ENCODE results near the gene RNF157. TPM values are rescaled to one million over a fixed set of nuclear protein-coding genes. Genes with fewer than 3 reads are reported as not detected.

The RNF157 gene
- total RNA-seq, 1 donor from 2014 or later = 3.1 TPM

DNA sequence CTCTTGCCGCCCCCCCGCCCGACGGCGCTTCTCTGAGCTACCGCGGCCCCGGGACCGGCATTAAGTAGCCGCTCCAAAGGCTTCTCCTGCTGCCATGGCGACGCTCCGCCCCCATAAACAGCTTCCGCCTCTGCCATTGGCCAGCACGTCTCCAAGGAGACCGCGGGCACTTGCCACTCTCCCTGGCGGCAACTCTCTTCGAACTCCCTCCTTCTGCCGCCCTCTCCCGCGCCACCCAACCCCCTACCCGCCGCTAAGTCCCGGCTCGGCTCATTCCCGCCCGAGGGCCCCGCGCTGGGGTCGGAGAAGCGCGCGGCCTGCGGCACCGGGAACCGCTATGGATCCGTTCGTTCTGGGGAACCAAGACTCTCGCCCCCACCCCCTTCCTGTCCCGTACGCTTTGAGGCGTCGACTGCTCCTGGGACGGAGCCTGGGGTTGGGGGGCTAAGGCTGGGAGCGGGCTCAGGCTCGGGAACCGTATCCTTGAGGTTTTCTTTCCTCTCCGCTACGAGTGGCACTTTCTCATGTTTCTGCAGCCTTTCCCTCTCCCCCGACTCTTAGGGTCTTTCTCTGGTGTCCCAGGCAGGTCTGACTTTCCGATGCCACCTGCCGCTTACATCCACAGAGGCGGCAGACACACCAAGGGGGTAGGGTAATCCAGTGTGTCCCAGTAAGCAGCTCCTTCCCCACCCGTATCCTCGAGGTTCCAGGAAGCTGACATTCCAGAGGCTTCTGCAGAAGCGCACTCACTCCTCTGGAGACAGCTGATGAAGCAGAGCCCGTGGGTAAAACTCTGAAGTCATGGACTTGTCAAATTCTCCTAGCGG lies 98.9 kb downstream of the RNF157 start, which contains the start of gene FOXJ1:
Gene FOXJ1 (minus strand): TSS at position 34 of the 827 bp plus-strand sequence. CDS start 850 bp downstream, outside the sequence.
- Mint-ChIP-seq H3K27ac (peak within 1 kb of the TSS; percentile 61), H3K4me3 (peak within 1 kb of the TSS; percentile 80), H3K9me3 (no peaks in the 10 kb centered on the region), H3K4me1 (peaks cover 60% of the 10 kb centered on the region), H3K27me3 (peaks cover 10% of the 10 kb centered on the region), H3K36me3 (ENCODE audit: low read depth) (no peaks in the 10 kb centered on the region)
- ChIA-PET CTCF (interaction anchor here (0.7 to 2.3 kb wide), 5 partner anchors 17 to 138 kb away, joined by 3 to 14 read pairs (median 5); no protein-coding TSS in a partner anchor), POLR2A (interaction anchor here (0.7 to 4.1 kb wide), 7 partner anchors 18 to 134 kb away, joined by 3 to 21 read pairs (median 4); partner anchors contain the start of gene UBALD2)
- no peak for TF ChIP-seq CTCF (IDR thresholded peaks at IDR 0.05)
- DNase-seq (peak; percentile 91), ATAC-seq (ENCODE audit: low read depth) (peak; percentile 75)
- intact Hi-C loops (cut with micrococcal nuclease) = loop anchor here (1.0 to 2.0 kb wide), 4 partner anchors 21 to 312 kb away; partner anchors contain the start of gene UBE2O

GRCh38 chr17:76140661-76141211 lies 99.6 kb downstream of the RNF157 start:
- Mint-ChIP-seq H3K27ac (no peak overlapping the region), H3K4me1 (peaks cover 54% of the 10 kb centered on the region), H3K4me3 (peak overlapping the region; percentile 80), H3K9me3 (no peaks in the 10 kb centered on the region), H3K36me3 (ENCODE audit: low read depth) (no peaks in the 10 kb centered on the region), H3K27me3 (peaks cover 10% of the 10 kb centered on the region)
- DNase-seq (no peak), ATAC-seq (ENCODE audit: low read depth) (no peak)
- ChIA-PET POLR2A (interaction anchor here (0.7 to 4.1 kb wide), 7 partner anchors 106 to 135 kb away, joined by 3 to 21 read pairs (median 4); partner anchors contain the start of gene UBALD2), CTCF (interaction anchor here (0.7 to 2.3 kb wide), 5 partner anchors 16 to 139 kb away, joined by 3 to 14 read pairs (median 5); no protein-coding TSS in a partner anchor)
- TF ChIP-seq CTCF (IDR thresholded peaks at IDR 0.05) = no peak
- intact Hi-C loops (cut with micrococcal nuclease) = loop anchor here (1.0 to 2.0 kb wide), 6 partner anchors 20 to 313 kb away; partner anchors contain the start of gene UBE2O

- intact Hi-C loops (cut with micrococcal nuclease) = loop anchor here (1.0 to 2.0 kb wide), 4 partner anchors 19 to 139 kb away; no protein-coding TSS in a partner anchor
- Mint-ChIP-seq H3K9me3 (no peaks in the 10 kb centered on the region), H3K36me3 (ENCODE audit: low read depth) (no peaks in the 10 kb centered on the region), H3K27ac (no peak overlapping the region), H3K27me3 (peaks cover 12% of the 10 kb centered on the region), H3K4me3 (peak overlapping the region; percentile 80), H3K4me1 (peaks cover 47% of the 10 kb centered on the region)
- CTCF ChIA-PET = interaction anchor here (1.5 to 2.3 kb wide), 3 partner anchors 16 to 140 kb away, joined by 4 to 14 read pairs (median 5); no protein-coding TSS in a partner anchor
- DNase-seq (peak; percentile 53), ATAC-seq (ENCODE audit: low read depth) (peak; percentile 67)
- POLR2A ChIA-PET = interaction anchor here (0.7 to 4.1 kb wide), 6 partner anchors 123 to 136 kb away, joined by 3 to 21 read pairs (median 6); partner anchors contain the start of gene UBALD2
- no peak for TF ChIP-seq CTCF (IDR thresholded peaks at IDR 0.05)
These were observed 100.3 kb downstream of the RNF157 start for GRCh38 chr17:76139801-76140660.

GRCh38 chr17:76138896-76139752 lies 101.2 kb downstream of the RNF157 start:
- TF ChIP-seq CTCF (IDR thresholded peaks at IDR 0.05) = no peak
- Mint-ChIP-seq H3K27me3 (peaks cover 12% of the 10 kb centered on the region), H3K4me1 (peaks cover 40% of the 10 kb centered on the region), H3K27ac (no peak overlapping the region), H3K36me3 (ENCODE audit: low read depth) (no peaks in the 10 kb centered on the region), H3K9me3 (no peaks in the 10 kb centered on the region), H3K4me3 (peak overlapping the region; percentile 58)
- no peak for DNase-seq
- POLR2A ChIA-PET = interaction anchor here (1.4 kb wide), 1 partner anchor 133 kb away, joined by 3 read pairs; no protein-coding TSS in a partner anchor
- no peak for ATAC-seq (ENCODE audit: low read depth)
- intact Hi-C loops (cut with micrococcal nuclease) = no loop called here
- CTCF ChIA-PET = no interaction called here

Data from activated B cell treated with CpG ODN at 0.5 μM for 24 hours (primary cell).